ENCODE data around the gene SPRYD7. TPM values are rescaled to one million over a fixed set of nuclear protein-coding genes. Genes with fewer than 3 reads are reported as not detected.

Gene SPRYD7
- total RNA-seq, 1 experiment from 2014 or later: 6.8 TPM

DNA sequence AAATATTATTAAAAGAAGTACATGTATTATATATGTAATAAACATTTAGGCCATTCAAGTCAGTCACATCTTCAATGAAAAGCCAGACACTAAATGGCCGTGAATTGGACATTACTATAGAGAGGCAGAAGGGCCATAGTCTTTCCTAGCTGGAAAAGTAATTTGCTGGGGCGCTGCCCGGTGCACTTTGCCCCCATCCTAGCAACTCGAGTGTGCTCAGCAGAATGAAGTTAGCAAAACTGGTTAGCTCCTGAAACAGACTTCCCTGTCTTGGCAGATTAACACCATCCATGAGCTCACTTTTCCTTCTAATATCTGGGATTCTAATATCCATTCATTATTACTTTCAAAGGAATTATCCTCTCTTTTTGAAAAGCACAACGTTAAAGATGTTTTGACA lies 2.8 kb upstream of the SPRYD7 start:
- Histone ChIP-seq H2AFZ (ENCODE audit: low read length) (no peak overlapping the region), H3K4me1 (ENCODE audit: insufficient read depth, low read length) (peaks cover 11% of the 10 kb centered on the region), H3K27ac (ENCODE audit: low read length) (no peak overlapping the region), H3K27me3 (ENCODE audit: low read length) (no peaks in the 10 kb centered on the region), H3F3A (ENCODE audit: low read length, unreplicated experiment) (no peaks in the 10 kb centered on the region), H3K4me3 (ENCODE audit: low read length) (no peak overlapping the region), H3K9me2 (replicated peaks; ENCODE audit: low read length) (no peaks in the 10 kb centered on the region), H3K79me2 (ENCODE audit: low read length) (peaks cover 12% of the 10 kb centered on the region), H4K20me1 (ENCODE audit: low read length) (no peaks in the 10 kb centered on the region), H3K9me3 (ENCODE audit: low read length) (no peaks in the 10 kb centered on the region), H3K9ac (ENCODE audit: low read length) (no peak overlapping the region), H3K36me3 (ENCODE audit: low read depth, low read length) (no peaks in the 10 kb centered on the region), H3K4me2 (ENCODE audit: low read length) (no peak overlapping the region)
- no peak for DNase-seq
- POLR2A ChIA-PET (ENCODE audit: unreplicated experiment): no interaction called here
- TF ChIP-seq EZH2 (IDR thresholded peaks at IDR 0.05; ENCODE audit: low read length, unreplicated experiment) (no peak), EZH2phosphoT487 (IDR thresholded peaks at IDR 0.05; ENCODE audit: borderline replicate concordance, low read length) (no peak)
- TF ChIP-seq, protein P1, sequence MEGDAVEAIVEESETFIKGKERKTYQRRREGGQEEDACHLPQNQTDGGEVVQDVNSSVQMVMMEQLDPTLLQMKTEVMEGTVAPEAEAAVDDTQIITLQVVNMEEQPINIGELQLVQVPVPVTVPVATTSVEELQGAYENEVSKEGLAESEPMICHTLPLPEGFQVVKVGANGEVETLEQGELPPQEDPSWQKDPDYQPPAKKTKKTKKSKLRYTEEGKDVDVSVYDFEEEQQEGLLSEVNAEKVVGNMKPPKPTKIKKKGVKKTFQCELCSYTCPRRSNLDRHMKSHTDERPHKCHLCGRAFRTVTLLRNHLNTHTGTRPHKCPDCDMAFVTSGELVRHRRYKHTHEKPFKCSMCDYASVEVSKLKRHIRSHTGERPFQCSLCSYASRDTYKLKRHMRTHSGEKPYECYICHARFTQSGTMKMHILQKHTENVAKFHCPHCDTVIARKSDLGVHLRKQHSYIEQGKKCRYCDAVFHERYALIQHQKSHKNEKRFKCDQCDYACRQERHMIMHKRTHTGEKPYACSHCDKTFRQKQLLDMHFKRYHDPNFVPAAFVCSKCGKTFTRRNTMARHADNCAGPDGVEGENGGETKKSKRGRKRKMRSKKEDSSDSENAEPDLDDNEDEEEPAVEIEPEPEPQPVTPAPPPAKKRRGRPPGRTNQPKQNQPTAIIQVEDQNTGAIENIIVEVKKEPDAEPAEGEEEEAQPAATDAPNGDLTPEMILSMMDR (conservative IDR thresholded peaks at IDR 0.05; ENCODE audit: low read depth, low read length): no peak
- ATAC-seq: no peak
- intact Hi-C loops (cut with micrococcal nuclease): loop anchor here (5.0 to 10.0 kb wide), 2 partner anchors 143 to 284 kb away; no protein-coding TSS in a partner anchor
- BruUV-seq (replicated peaks): no TSS peak
- CTCF ChIA-PET: no interaction called here

DNA sequence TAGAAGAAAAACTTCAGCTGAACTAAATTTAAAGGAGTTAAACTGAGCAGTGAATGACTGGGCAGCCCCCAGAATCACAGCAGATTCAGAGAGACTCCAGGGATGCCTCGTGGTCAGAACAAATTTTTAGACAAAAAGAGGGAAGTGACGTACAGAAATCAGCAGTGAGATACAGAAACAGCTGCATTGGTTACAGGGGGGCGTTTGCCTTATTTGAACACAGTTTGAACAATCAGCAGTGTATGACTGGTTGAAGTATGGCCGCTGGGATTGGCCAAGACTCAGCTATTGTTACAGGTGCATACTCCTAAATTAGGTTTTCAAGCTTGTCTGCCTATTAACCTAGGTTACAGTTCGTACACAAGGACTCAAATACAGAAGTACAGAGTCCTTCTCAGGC lies 2.2 kb upstream of the SPRYD7 start:
- TF ChIP-seq EZH2 (IDR thresholded peaks at IDR 0.05; ENCODE audit: low read length, unreplicated experiment) (no peak), EZH2phosphoT487 (IDR thresholded peaks at IDR 0.05; ENCODE audit: borderline replicate concordance, low read length) (no peak)
- TF ChIP-seq, protein P1 (conservative IDR thresholded peaks at IDR 0.05; ENCODE audit: low read depth, low read length): no peak

DNA sequence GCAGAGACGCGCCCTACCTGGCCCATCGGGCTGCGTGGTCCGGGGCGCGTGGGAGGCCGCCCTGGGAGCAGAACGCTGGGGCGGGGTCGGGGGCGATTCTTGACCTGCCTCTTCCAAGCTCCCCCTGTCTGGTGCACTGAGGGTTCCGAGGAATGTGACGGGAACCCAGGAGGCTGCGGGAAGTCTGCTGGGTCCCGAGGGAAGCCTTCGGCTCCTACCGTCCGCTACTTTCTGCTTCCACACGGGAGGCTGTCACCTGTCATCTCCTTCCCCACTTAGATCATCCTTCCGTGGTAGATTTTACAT lies 781 bp upstream of the SPRYD7 start:
- H3K27ac ChIP-seq (ENCODE audit: low read length): no peak overlapping the region
- no peaks in the 10 kb centered on the region for H4K20me1 ChIP-seq (ENCODE audit: low read length)
- BruUV-seq (replicated peaks): no TSS peak
- TF ChIP-seq EZH2phosphoT487 (IDR thresholded peaks at IDR 0.05; ENCODE audit: borderline replicate concordance, low read length): no peak
- peak; percentile 1 for ATAC-seq
- H3K9ac ChIP-seq (ENCODE audit: low read length): peak overlapping the region; percentile 67
- no peaks in the 10 kb centered on the region for H3K9me3 ChIP-seq (ENCODE audit: low read length)
- no peaks in the 10 kb centered on the region for H3K27me3 ChIP-seq (ENCODE audit: low read length)
- intact Hi-C loops (cut with micrococcal nuclease): loop anchor here (2.0 to 10.0 kb wide), 4 partner anchors 40 to 282 kb away; no protein-coding TSS in a partner anchor
- POLR2A ChIA-PET (ENCODE audit: unreplicated experiment): interaction anchor here (0.6 to 1.2 kb wide), 2 partner anchors 144 to 202 kb away, joined by 3 to 7 read pairs; partner anchors contain the start of gene KPNA3
- peak overlapping the region; percentile 97 for H3K4me2 ChIP-seq (ENCODE audit: low read length)
- peak overlapping the region; percentile 97 for H3K4me3 ChIP-seq (ENCODE audit: low read length)
- H3K36me3 ChIP-seq (ENCODE audit: low read depth, low read length): no peaks in the 10 kb centered on the region
- H3K4me1 ChIP-seq (ENCODE audit: insufficient read depth, low read length): peaks cover 15% of the 10 kb centered on the region
- CTCF ChIA-PET: interaction anchor here (0.6 to 1.5 kb wide), 5 partner anchors 40 to 284 kb away, joined by 3 to 15 read pairs (median 9); partner anchors contain the start of genes KPNA3 and TRIM13
- no peak for DNase-seq
- H3K9me2 ChIP-seq (replicated peaks; ENCODE audit: low read length): no peaks in the 10 kb centered on the region
- peak overlapping the region; percentile 100 for H2AFZ ChIP-seq (ENCODE audit: low read length)
- no peaks in the 10 kb centered on the region for H3F3A ChIP-seq (ENCODE audit: low read length, unreplicated experiment)
- peaks cover 26% of the 10 kb centered on the region for H3K79me2 ChIP-seq (ENCODE audit: low read length)

More for the DNA sequence above, 2.2 kb upstream of the SPRYD7 start:
- Histone ChIP-seq H3K79me2 (ENCODE audit: low read length) (peaks cover 16% of the 10 kb centered on the region), H3K4me2 (ENCODE audit: low read length) (no peak overlapping the region), H3K36me3 (ENCODE audit: low read depth, low read length) (no peaks in the 10 kb centered on the region), H3K4me3 (ENCODE audit: low read length) (no peak overlapping the region), H2AFZ (ENCODE audit: low read length) (no peak overlapping the region), H3K27ac (ENCODE audit: low read length) (no peak overlapping the region), H3K9me2 (replicated peaks; ENCODE audit: low read length) (no peaks in the 10 kb centered on the region), H3F3A (ENCODE audit: low read length, unreplicated experiment) (no peaks in the 10 kb centered on the region), H3K9ac (ENCODE audit: low read length) (no peak overlapping the region), H4K20me1 (ENCODE audit: low read length) (no peaks in the 10 kb centered on the region), H3K27me3 (ENCODE audit: low read length) (no peaks in the 10 kb centered on the region), H3K4me1 (ENCODE audit: insufficient read depth, low read length) (peaks cover 15% of the 10 kb centered on the region), H3K9me3 (ENCODE audit: low read length) (no peaks in the 10 kb centered on the region)
- ATAC-seq (no peak), DNase-seq (no peak)
- intact Hi-C loops (cut with micrococcal nuclease): loop anchor here (5.0 to 10.0 kb wide), 2 partner anchors 144 to 284 kb away; no protein-coding TSS in a partner anchor
- POLR2A ChIA-PET (ENCODE audit: unreplicated experiment): no interaction called here
- no TSS peak for BruUV-seq (replicated peaks)
- CTCF ChIA-PET: no interaction called here

Measured in PC-3 (cell line).